Uterus (tissue), 4 donors: ENCODE data around the gene FGF21. TPM values are rescaled to one million over a fixed set of nuclear protein-coding genes. Genes with fewer than 3 reads are reported as not detected.
A peak's percentile ranks its signal among the peaks of the same experiment; 100 is the strongest.

Experiments used
- DNase-seq, 2 donors: peaks; one replicate each; pipeline ENCODE4 v3.0.0-alpha.2; 2019 to 2020
- H3K27ac ChIP-seq, 2 donors: fragments of 200-600 bp; sonication (generic); 1 replicate in 1 of 2; 2 replicates in 1 of 2; pipeline ENCODE4 v1.5.1; 2016 to 2018
- H3K27me3 ChIP-seq, 2 donors: fragments of 200-600 bp; sonication (generic); one replicate each; pipeline ENCODE4 v1.5.1; 2018 to 2019; ENCODE audit warnings: control low read depth in 1 of 2
- H3K36me3 ChIP-seq, 2 donors: fragments of 200-600 bp; sonication (generic); one replicate each; pipeline ENCODE4 v1.5.1; 2019; ENCODE audit warnings: control low read depth in 1 of 2
- H3K4me1 ChIP-seq, 2 donors: fragments of 200-600 bp; sonication (generic); one replicate each; pipeline ENCODE4 v1.5.1; 2018 to 2019; ENCODE audit warnings: control low read depth in 1 of 2
- H3K4me3 ChIP-seq, 2 donors: fragments of 200-600 bp; sonication (generic); 1 replicate in 1 of 2; 2 replicates in 1 of 2; pipeline ENCODE4 v1.5.1; 2018 to 2019; ENCODE audit warnings: mild to moderate bottlenecking in 1 of 2
- H3K9me3 ChIP-seq, 2 donors: fragments of 200-600 bp; sonication (generic); one replicate each; pipeline ENCODE4 v1.5.1; 2019; ENCODE audit warnings: control low read depth in 1 of 2
- CTCF ChIP-seq, 4 experiments: fragments of 200-600 bp in 2 of 4; fragments of 450-650 bp in 2 of 4; sonication (generic) in 2 of 4; IDR thresholded peaks; one replicate each; pipeline ENCODE4 v1.5.1; 2016 to 2019; ENCODE audit warnings: antibody characterized with exemption in 4 of 4, mild to moderate bottlenecking in 2 of 4, moderate library complexity in 1 of 4
- POLR2A ChIP-seq, 2 donors: fragments of 450-650 bp; IDR thresholded peaks; one replicate each; pipeline ENCODE4 v1.6.1; 2016; ENCODE audit warnings: antibody characterized with exemption in 2 of 2, mild to moderate bottlenecking in 1 of 2, moderate library complexity in 1 of 2
- intact Hi-C: fragments of 100-400 bp; cut with DNase I; formaldehyde crosslinking; loops from one replicate; pipeline ENCODE4 v1.15.1; 2023; ENCODE audit warnings: low total_unique reads
- total RNA-seq, 4 donors: library from RNA; depleted of rRNA in 3 of 4; stranded (reverse); fragments of >200 nt in 3 of 4; gene quantifications; one replicate each; pipeline versions ENCODE4 v1.1.0 to v1.2.4, GENCODE V29; 2014 to 2023
- donor health status: DM: yes; HTN: yes; CAD: no.

FGF21 gene
- total RNA-seq, 4 donors from 2014 or later: not detected

- H3K4me3 ChIP-seq: no peak overlapping the region
- TF ChIP-seq CTCF (IDR thresholded peaks at IDR 0.05) (no peak), POLR2A (IDR thresholded peaks at IDR 0.05) (no peak)
- H3K27ac ChIP-seq: no peak overlapping the region
- intact Hi-C loops: no loop called here
- H3K4me1 ChIP-seq: peaks cover 0 to 11% of the 10 kb centered on the region in 2 donors
- no peaks in the 10 kb centered on the region for H3K9me3 ChIP-seq
- DNase-seq: no peak
- no peaks in the 10 kb centered on the region for H3K36me3 ChIP-seq
- no peaks in the 10 kb centered on the region for H3K27me3 ChIP-seq
These were observed 33.1 kb upstream of the FGF21 start for GRCh38 chr19:48722196-48722708.

- no peaks in the 10 kb centered on the region for H3K9me3 ChIP-seq
These were observed 30.2 kb upstream of the FGF21 start for GRCh38 chr19:48724796-48725753.

GRCh38 chr19:48726556-48726955, 28.8 kb upstream of the FGF21 start:
- no peaks in the 10 kb centered on the region for H3K4me1 ChIP-seq
- no peaks in the 10 kb centered on the region for H3K36me3 ChIP-seq
- H3K9me3 ChIP-seq: no peaks in the 10 kb centered on the region
- no peak overlapping the region for H3K4me3 ChIP-seq
- intact Hi-C loops: no loop called here
- peak overlapping the region in 1 of 2 donors; percentile 65 for H3K27ac ChIP-seq
- H3K27me3 ChIP-seq: no peaks in the 10 kb centered on the region
- no peak for TF ChIP-seq CTCF (IDR thresholded peaks at IDR 0.05)
- DNase-seq: no peak

More at GRCh38 chr19:48724796-48725753, 30.2 kb upstream of the FGF21 start:
- TF ChIP-seq POLR2A (IDR thresholded peaks at IDR 0.05) (no peak), CTCF (IDR thresholded peaks at IDR 0.05) (no peak)
- DNase-seq: peak; percentile 69 to 80
- H3K4me1 ChIP-seq: peaks cover 0 to 2% of the 10 kb centered on the region in 2 donors
- no peaks in the 10 kb centered on the region for H3K27me3 ChIP-seq
- H3K36me3 ChIP-seq: no peaks in the 10 kb centered on the region
- H3K4me3 ChIP-seq: no peak overlapping the region
- intact Hi-C loops: no loop called here
- peak overlapping the region; percentile 73 to 83 for H3K27ac ChIP-seq

- TF ChIP-seq CTCF (IDR thresholded peaks at IDR 0.05) (no peak), POLR2A (IDR thresholded peaks at IDR 0.05) (no peak)
- Histone ChIP-seq H3K4me1 (no peaks in the 10 kb centered on the region), H3K36me3 (no peaks in the 10 kb centered on the region), H3K27me3 (no peaks in the 10 kb centered on the region), H3K27ac (no peak overlapping the region), H3K4me3 (no peak overlapping the region), H3K9me3 (no peaks in the 10 kb centered on the region)
- DNase-seq: no peak
- intact Hi-C loops: no loop called here
These were observed 26.2 kb upstream of the FGF21 start for GRCh38 chr19:48728911-48729664.
